NT2/D1 (cell line): Measurements from ENCODE around the gene SYT10.

Source experiments
- SUZ12 ChIP-seq: IDR thresholded peaks from 2 replicates; pipeline ENCODE4 v1.6.1; 2011; ENCODE audit not compliant: insufficient read length, insufficient read depth; ENCODE audit errors: extremely low read depth
- YY1 ChIP-seq: IDR thresholded peaks from 2 replicates; pipeline ENCODE4 v1.6.1; 2011; ENCODE audit not compliant: insufficient read length, insufficient read depth
- ZNF274 ChIP-seq: IDR thresholded peaks from 2 replicates; pipeline ENCODE4 v1.6.1; 2011; ENCODE audit warnings: mild to moderate bottlenecking, low read depth, low read length

DNA sequence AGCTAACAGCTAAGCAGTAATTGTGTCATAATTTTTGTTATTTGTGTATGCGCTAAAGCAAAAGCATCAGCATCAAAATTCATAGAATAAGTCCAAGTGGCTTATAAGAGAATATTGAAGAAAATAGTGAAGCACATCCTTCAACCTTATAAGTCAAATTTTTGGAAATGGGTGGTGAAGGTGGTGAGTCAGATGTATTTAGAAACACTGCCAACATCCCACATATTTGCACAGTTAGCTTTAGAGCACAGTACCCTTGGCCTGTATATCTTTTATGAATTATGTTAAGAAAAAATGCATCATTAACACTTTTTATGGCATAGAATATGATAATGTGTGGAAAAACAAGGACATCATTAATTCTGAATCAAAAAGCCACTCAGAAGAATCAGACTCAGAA is 8.0 kb downstream of the SYT10 start:
- TF ChIP-seq SUZ12: no peak
- TF ChIP-seq ZNF274: no peak
- no peak for TF ChIP-seq YY1
